HEK293 (cell line): ENCODE measurements around the gene KITLG.

ENCODE experiments used
- CTCF ChIP-seq: fragments of 450-650 bp; formaldehyde crosslinking; IDR thresholded peaks from 2 replicates; pipeline ENCODE4 v1.5.1; 2016; ENCODE audit warnings: missing biosample characterization, missing genetic modification characterization
- ZBTB8A ChIP-seq: fragments of 450-650 bp; formaldehyde crosslinking; IDR thresholded peaks from 2 replicates; pipeline ENCODE4 v1.5.1; 2016; ENCODE audit warnings: missing biosample characterization, missing genetic modification characterization

GRCh38 chr12:88615490-88615889, 35.2 kb upstream of the KITLG start:
- TF ChIP-seq CTCF (tag by site-specific recombination) (no peak), ZBTB8A (tag by site-specific recombination) (no peak)
